Activated CD4-positive, alpha-beta memory T cell treated with anti-CD3 and anti-CD28 coated beads, Interleukin-2, amount 10 ng/mL, durations not matched to agents 7 days and 5 days (primary cell): ENCODE results near the gene EFNA1. TPM values are rescaled to one million over a fixed set of nuclear protein-coding genes. Genes with fewer than 3 reads are reported as not detected.

Experiments used
- CTCF ChIA-PET: fragments of 350-600 bp; sonication (Branson Sonifier 250); formaldehyde crosslinking; loops from one replicate; lab custom pipeline; 2021; ENCODE audit warnings: antibody characterized with exemption, inconsistent platforms; lab: Charles Lee
- POLR2A ChIA-PET: fragments of 350-600 bp; sonication (Branson Sonifier 250); formaldehyde crosslinking; loops from one replicate; lab custom pipeline; 2021; ENCODE audit warnings: antibody characterized with exemption; lab: Charles Lee
- DNase-seq: peaks from one replicate; pipeline ENCODE4 v3.0.0-alpha.2; 2020
- H3K27ac Mint-ChIP-seq: one replicate; pipeline ENCODE4 v1.8.0; 2021; ENCODE audit warnings: mild to moderate bottlenecking, mixed read lengths
- H3K27me3 Mint-ChIP-seq: one replicate; pipeline ENCODE4 v1.8.0; 2021; ENCODE audit warnings: mixed read lengths
- H3K36me3 Mint-ChIP-seq: one replicate; pipeline ENCODE4 v1.8.0; 2021; ENCODE audit warnings: low read depth, mixed read lengths
- H3K4me1 Mint-ChIP-seq: one replicate; pipeline ENCODE4 v1.8.0; 2021; ENCODE audit warnings: mixed read lengths
- H3K4me3 Mint-ChIP-seq: one replicate; pipeline ENCODE4 v1.8.0; 2021; ENCODE audit warnings: mild to moderate bottlenecking, mixed read lengths
- H3K9me3 Mint-ChIP-seq: one replicate; pipeline ENCODE4 v1.8.0; 2021; ENCODE audit warnings: mixed read lengths
- total RNA-seq, 2 experiments: library from RNA; stranded (reverse); gene quantifications; one replicate each; pipeline ENCODE4 v1.2.3, GENCODE V29; 2021

The EFNA1 gene
- total RNA-seq, 2 experiments from 2014 or later = not detected

DNA sequence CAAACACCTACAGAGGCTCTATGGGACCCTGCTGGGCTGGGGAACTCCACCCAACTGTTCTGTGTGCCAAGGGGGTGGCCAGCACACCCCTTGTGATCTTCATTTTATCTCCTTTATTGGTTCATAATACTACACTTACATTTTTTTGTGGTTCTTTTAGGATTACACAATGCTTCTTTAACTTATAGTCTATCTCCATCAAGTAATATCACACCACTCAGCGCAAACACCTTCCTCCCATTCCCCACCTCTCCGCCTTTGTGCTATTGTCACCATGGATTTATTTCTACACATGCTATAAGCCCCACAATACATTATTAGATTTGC, 33.1 kb upstream of the EFNA1 start:
- no peak overlapping the region for H3K27ac Mint-ChIP-seq

DNA sequence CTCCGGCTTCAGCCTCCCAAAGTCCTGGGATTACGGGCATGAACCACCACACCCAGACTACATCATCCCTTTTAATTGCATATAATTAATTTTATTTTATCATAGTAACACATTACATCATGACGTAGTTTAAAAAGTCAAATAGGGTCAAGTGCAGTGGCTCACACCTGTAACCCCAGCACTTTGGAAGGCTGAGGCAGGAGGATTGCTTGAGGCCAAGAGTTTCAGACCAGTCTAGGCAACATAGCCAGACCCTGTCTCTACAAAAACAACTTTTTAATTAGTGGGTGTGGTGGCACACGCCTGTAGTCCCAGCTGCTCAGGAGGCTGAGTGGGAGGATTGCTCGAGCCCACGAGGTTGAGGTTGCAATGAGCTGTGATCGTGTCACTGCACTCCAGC, 28.3 kb upstream of the EFNA1 start:
- ChIA-PET POLR2A (no interaction called here), CTCF (interaction anchor here (2.9 to 5.1 kb wide), 3 partner anchors 9 to 73 kb away, joined by 12 to 25 read pairs (median 17); partner anchors contain the start of gene KRTCAP2)
- H3K27ac Mint-ChIP-seq = no peak overlapping the region
- H3K9me3 Mint-ChIP-seq = no peaks in the 10 kb centered on the region
- DNase-seq = no peak
- H3K4me1 Mint-ChIP-seq = no peaks in the 10 kb centered on the region
- H3K27me3 Mint-ChIP-seq = peaks cover 27% of the 10 kb centered on the region
- no peak overlapping the region for H3K4me3 Mint-ChIP-seq
- H3K36me3 Mint-ChIP-seq = no peaks in the 10 kb centered on the region

More for the DNA sequence above, 33.1 kb upstream of the EFNA1 start:
- Mint-ChIP-seq H3K36me3 (no peaks in the 10 kb centered on the region), H3K27me3 (peaks cover 30% of the 10 kb centered on the region), H3K4me3 (no peak overlapping the region), H3K4me1 (peaks cover 5% of the 10 kb centered on the region), H3K9me3 (no peaks in the 10 kb centered on the region)
- ChIA-PET CTCF (interaction anchor here (0.9 to 5.1 kb wide), 4 partner anchors 10 to 78 kb away, joined by 3 to 25 read pairs (median 8); partner anchors contain the start of gene KRTCAP2), POLR2A (interaction anchor here (1.0 kb wide), 1 partner anchor 78 kb away, joined by 3 read pairs; the partner anchor contains the start of gene KRTCAP2)
- DNase-seq = no peak

DNA sequence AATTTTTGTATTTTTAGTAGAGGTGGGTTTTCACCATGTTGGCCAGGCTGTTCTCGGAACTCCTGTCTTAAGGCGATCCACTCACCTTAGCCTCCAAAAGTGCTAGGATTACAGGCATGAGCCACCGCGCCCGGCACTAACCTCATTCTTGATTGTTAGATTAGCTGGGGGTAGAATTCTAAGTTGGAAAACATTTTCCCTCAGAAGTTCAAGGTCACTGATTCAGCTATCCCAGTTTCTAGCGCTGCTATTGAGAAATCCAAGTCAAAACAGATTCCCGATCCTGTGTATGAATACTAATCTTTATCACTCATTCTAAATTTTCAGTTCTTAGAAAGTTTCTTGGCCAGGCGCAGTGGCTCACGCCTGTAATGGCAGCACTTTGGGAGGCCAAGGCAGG, 24.4 kb upstream of the EFNA1 start:
- Mint-ChIP-seq H3K4me3 (no peak overlapping the region), H3K27me3 (peaks cover 19% of the 10 kb centered on the region), H3K4me1 (no peaks in the 10 kb centered on the region), H3K27ac (no peak overlapping the region), H3K36me3 (no peaks in the 10 kb centered on the region), H3K9me3 (no peaks in the 10 kb centered on the region)
- DNase-seq = no peak
- CTCF ChIA-PET = no interaction called here
- POLR2A ChIA-PET = no interaction called here

DNA sequence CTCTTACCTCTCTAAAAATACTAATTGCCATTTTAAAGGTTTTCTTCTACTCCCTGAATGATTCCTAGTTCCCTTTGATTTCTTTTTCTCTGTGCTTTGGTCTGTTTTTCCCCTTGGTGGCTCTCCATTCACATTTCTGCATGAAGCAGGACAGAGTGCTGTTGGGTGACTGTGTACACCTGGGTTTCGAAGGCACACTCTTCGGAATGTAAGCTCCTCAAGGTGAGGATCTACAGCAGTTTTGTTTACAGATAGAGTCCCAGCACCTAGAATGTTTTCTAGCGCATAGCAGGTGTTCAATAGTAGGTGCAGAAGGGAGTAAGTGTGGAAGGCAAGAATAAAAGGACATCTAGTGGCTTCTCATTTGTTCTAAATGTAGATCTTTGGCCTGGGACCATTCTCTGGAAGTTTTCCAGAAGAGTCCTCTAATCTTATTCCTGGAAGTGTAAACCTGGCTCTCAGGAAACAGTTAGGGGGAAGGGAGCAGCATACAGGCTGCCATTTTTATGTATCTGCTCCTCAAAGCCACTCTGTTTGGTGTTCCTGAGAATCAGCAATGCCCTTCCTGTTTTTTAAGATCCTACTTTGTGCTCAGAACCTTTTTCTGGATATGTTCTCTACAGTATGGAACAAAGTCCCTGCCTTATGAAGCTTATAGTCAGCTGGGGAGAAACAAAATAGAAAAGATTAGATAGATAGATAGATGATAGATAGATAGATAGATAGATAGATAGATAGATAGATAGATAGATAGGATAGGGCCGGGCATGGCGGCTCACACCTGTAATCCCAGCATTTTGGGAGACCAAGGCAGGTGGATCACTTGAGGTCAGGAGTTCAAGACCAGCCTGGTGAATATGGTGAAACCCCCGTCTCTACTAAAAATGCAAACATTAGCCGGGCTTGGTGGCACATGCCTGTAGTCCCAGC, 22.8 kb upstream of the EFNA1 start:
- no peaks in the 10 kb centered on the region for H3K4me1 Mint-ChIP-seq
- POLR2A ChIA-PET = interaction anchor here (0.6 kb wide), 1 partner anchor 606 kb away, joined by 3 read pairs; no protein-coding TSS in a partner anchor
- H3K9me3 Mint-ChIP-seq = no peaks in the 10 kb centered on the region
- peaks cover 20% of the 10 kb centered on the region for H3K27me3 Mint-ChIP-seq
- H3K36me3 Mint-ChIP-seq = no peaks in the 10 kb centered on the region
- no peak for DNase-seq
- CTCF ChIA-PET = interaction anchor here (2.9 kb wide), 1 partner anchor 13 kb away, joined by 9 read pairs; no protein-coding TSS in a partner anchor
- H3K4me3 Mint-ChIP-seq = no peak overlapping the region
- H3K27ac Mint-ChIP-seq = no peak overlapping the region

DNA sequence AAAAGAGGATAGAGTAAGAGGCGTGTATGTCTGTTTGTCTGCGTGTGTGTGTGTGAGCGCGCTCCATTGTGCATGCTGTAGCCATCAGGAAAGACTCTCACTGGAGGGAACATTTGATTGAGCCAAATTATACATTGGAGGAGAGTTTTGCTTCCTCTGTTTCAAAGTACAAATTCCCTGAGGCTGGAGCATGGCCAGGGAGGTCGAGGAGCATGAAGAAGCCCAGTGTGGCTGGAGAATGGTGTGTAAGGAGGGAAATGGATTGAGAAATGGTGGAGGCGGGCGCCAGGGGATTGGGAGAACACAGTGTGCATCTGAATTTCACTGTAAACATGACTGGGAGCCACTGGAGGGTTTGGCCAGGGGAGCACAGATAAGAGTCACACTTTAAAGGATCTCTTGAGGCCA, 22.1 kb upstream of the EFNA1 start:
- POLR2A ChIA-PET = no interaction called here

DNA sequence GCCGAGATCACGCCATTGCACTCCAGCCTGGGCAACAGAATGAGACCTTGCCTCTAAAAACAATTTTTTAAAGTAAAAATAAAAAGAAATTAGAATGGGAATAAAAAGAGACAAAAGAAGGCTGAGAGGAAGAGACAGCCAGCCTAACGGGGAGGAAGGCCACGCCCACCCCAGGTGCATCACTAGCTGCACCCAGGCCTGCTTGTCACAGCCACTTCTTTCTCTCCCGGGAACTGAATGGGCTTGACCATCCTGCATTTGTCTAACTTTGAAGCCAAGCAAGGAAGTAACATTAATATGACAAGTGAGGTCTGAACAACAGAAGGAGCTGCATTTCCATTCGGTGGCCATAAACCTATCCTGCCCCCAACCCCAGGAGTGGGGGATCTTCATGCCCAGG, 20.8 kb upstream of the EFNA1 start:
- H3K27ac Mint-ChIP-seq = no peak overlapping the region
- H3K4me3 Mint-ChIP-seq = no peak overlapping the region
- no peak for DNase-seq
- H3K27me3 Mint-ChIP-seq = peaks cover 22% of the 10 kb centered on the region
- no peaks in the 10 kb centered on the region for H3K9me3 Mint-ChIP-seq
- CTCF ChIA-PET = interaction anchor here (0.8 to 2.9 kb wide), 3 partner anchors 15 to 66 kb away, joined by 3 to 9 read pairs (median 3); partner anchors contain the start of gene KRTCAP2
- H3K36me3 Mint-ChIP-seq = no peaks in the 10 kb centered on the region
- H3K4me1 Mint-ChIP-seq = no peaks in the 10 kb centered on the region
- POLR2A ChIA-PET = no interaction called here

More for the DNA sequence above, 22.1 kb upstream of the EFNA1 start:
- H3K27ac Mint-ChIP-seq = no peak overlapping the region
- DNase-seq = no peak
- no peaks in the 10 kb centered on the region for H3K4me1 Mint-ChIP-seq
- H3K27me3 Mint-ChIP-seq = peaks cover 22% of the 10 kb centered on the region
- no peaks in the 10 kb centered on the region for H3K9me3 Mint-ChIP-seq
- no peaks in the 10 kb centered on the region for H3K36me3 Mint-ChIP-seq
- CTCF ChIA-PET = interaction anchor here (2.9 kb wide), 1 partner anchor 14 kb away, joined by 9 read pairs; no protein-coding TSS in a partner anchor
- H3K4me3 Mint-ChIP-seq = no peak overlapping the region

DNA sequence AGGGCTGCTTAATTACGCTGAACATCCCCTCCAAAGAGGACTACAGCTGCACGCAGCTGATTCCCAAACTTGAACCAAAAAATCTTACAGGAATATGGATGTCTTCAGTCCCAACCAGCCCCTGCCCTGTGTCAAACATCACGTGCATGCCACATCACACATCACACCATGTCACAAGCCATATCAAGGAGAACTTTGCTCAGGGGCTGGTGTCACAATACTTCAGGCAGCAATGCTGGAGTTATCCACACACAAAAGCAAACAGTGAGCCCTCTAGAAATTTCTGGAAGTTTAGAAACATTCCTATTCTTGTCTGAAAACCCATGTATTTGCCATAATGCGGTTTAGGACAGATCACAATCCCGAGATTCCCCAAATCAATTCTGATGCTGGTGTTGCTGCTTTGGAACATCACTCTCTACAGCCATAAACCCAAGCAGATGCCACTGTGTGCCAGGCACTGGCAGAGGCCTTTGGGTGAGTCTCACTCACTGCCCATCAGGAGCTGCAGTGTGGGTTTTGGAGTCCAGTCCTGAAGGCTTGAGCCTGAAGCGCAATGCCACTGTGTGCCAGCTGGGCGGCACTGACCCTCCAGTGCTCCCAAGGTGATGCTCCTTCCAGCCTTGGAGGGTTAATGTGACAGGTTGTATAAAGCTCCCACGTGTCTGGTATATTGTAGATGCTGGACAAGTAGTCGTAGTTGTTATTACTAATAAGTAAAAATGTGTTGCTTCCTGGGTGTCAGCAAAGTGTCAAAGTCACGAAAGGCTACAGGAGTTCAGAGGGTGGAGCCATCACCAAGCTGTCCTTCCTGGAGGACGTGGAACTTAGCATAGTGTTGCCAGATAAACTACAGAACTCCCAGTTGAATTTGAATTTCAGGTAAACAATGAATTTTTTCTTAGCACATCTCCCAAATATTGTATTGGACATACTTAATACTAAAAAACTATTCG, 20.1 kb upstream of the EFNA1 start:
- POLR2A ChIA-PET = no interaction called here
- CTCF ChIA-PET = interaction anchor here (0.8 to 2.9 kb wide), 4 partner anchors 16 to 65 kb away, joined by 3 to 9 read pairs (median 3); partner anchors contain the start of gene KRTCAP2
- Mint-ChIP-seq H3K4me3 (no peak overlapping the region), H3K9me3 (no peaks in the 10 kb centered on the region), H3K4me1 (no peaks in the 10 kb centered on the region), H3K27ac (no peak overlapping the region), H3K36me3 (no peaks in the 10 kb centered on the region), H3K27me3 (peaks cover 22% of the 10 kb centered on the region)
- DNase-seq = no peak

DNA sequence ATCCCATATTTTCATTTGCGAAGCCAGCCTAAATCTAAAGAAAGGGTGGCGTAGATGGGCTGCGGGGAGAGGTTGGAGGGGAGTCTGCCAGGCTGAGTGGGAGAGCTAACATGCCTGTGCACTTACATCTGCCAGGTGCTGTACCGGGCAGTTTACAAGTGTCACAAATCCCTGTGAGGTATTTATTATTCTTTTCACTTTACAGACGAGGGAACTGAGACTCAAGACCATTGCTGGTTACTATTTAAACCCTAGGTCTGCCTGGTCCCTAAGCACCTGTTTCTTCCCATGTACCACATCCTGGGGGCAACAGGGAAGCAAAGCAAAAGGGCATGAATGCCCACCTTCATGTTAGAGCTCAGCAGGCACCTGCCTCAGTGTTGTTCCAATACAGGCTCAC, 19.4 kb upstream of the EFNA1 start:
- Mint-ChIP-seq H3K36me3 (no peaks in the 10 kb centered on the region), H3K9me3 (no peaks in the 10 kb centered on the region), H3K4me1 (no peaks in the 10 kb centered on the region), H3K27ac (no peak overlapping the region), H3K4me3 (no peak overlapping the region), H3K27me3 (peaks cover 22% of the 10 kb centered on the region)
- POLR2A ChIA-PET = no interaction called here
- CTCF ChIA-PET = interaction anchor here (1.1 kb wide), 1 partner anchor 16 kb away, joined by 3 read pairs; no protein-coding TSS in a partner anchor
- DNase-seq = no peak

DNA sequence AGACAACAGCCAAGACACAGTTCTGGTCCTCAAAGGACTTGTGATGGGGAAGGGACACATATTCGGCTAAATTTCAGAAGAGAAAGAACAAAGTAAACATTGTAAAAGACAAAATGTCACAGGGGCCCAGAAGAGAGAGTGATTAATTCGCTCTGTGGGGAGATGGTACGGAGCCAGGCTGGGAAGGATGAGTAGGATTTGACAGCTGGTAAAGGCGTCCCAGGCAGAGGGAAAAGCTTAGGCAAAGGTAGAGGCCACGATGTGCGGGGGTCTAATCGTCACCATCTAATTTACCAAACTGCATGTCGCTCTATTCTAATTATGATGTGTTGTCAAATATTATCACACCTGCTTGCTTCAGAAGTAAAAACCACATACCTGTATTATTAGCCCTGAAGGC, 17.3 kb upstream of the EFNA1 start:
- no peaks in the 10 kb centered on the region for H3K4me1 Mint-ChIP-seq

DNA sequence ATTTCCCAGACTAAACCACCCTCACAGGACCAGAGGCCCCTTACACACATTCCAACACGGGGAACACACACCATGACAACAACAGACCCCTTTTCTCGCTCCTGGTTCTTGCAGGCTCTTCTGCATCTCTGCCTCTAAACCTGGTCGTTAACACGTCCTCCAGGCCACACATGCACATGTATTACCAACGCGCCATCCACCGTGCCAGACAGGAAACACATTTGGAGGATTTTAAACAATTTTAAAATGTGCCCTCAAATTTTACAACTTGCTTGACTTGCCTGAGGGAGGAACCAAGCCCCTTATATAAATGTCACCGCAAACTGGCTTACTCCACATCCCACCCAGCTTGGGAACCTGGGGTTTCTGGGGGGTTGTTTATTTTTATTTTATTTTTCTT, 16.9 kb upstream of the EFNA1 start:
- Mint-ChIP-seq H3K4me3 (no peak overlapping the region), H3K4me1 (no peaks in the 10 kb centered on the region), H3K27me3 (peaks cover 18% of the 10 kb centered on the region), H3K36me3 (no peaks in the 10 kb centered on the region), H3K27ac (no peak overlapping the region), H3K9me3 (no peaks in the 10 kb centered on the region)
- DNase-seq = no peak
- POLR2A ChIA-PET = no interaction called here
- CTCF ChIA-PET = no interaction called here

More for the DNA sequence above, 17.3 kb upstream of the EFNA1 start:
- no peak overlapping the region for H3K27ac Mint-ChIP-seq
- H3K9me3 Mint-ChIP-seq = no peaks in the 10 kb centered on the region
- ChIA-PET POLR2A (no interaction called here), CTCF (no interaction called here)
- no peak for DNase-seq
- peaks cover 19% of the 10 kb centered on the region for H3K27me3 Mint-ChIP-seq
- no peak overlapping the region for H3K4me3 Mint-ChIP-seq
- H3K36me3 Mint-ChIP-seq = no peaks in the 10 kb centered on the region

DNA sequence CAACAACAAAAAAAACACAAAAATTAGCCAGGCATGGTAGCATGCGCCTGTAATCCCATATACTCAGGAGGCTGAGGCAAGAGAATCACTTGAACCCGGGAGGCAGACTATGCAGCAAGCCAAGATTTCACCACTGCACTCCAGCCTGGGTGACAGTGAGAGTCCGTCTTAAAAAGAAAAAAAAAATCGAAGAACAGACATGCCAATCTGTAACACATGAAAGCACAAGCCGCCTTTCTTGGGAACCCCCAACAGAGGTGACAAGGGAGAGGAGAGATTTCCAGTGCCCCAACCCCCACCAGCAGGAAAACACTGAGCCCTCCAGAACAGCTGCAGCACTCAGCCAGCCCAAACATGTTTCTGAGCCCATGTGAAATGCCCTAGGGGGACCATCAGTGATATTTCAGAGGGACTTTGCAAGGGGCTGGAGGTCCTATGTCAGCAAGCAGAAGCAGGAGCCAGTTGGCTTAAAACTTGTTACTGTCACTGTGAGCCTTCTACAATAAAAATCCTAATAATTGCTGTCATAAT, 14.2 kb upstream of the EFNA1 start:
- Mint-ChIP-seq H3K36me3 (no peaks in the 10 kb centered on the region), H3K4me1 (peaks cover 2% of the 10 kb centered on the region), H3K9me3 (no peaks in the 10 kb centered on the region), H3K4me3 (no peak overlapping the region), H3K27ac (no peak overlapping the region), H3K27me3 (peaks cover 23% of the 10 kb centered on the region)
- DNase-seq = no peak
- POLR2A ChIA-PET = no interaction called here
- CTCF ChIA-PET = no interaction called here

DNA sequence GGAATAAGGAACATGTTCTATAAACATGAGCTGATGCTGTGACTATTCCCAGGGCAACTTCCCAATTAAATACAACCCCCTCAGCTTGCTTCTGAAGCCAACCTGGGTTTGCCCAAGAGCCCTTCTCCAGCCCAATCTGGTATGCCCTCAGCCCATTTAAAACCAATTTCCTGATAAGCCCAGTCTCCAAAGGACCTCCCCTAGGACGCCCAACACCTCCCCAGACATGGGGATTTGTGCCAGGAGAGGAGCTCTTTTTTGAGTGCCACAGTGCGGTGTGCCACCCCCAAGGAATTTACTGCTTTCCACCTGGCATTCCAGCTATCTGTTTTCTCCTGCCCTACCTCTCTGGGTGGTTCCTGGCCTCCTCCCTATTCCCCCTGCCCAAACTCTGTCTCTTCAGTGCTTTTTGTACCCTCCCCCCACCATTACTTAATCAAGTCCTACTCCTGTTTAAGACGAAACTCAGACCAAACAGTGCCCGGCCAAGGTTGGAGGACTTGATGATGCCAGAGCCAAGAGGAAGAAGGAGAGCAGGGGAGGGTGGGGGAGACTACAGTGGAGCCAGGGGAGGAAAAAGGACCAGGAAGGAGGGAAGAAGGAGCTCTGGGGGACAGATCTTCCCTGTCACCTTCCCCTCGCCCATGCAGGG, 11.4 kb upstream of the EFNA1 start:
- POLR2A ChIA-PET = interaction anchor here (1.6 kb wide), 1 partner anchor 12 kb away, joined by 5 read pairs; no protein-coding TSS in a partner anchor
- CTCF ChIA-PET = interaction anchor here (0.8 to 1.6 kb wide), 4 partner anchors 20 to 51 kb away, joined by 3 to 5 read pairs (median 4); no protein-coding TSS in a partner anchor
- H3K36me3 Mint-ChIP-seq = no peaks in the 10 kb centered on the region

More for the DNA sequence above, 11.4 kb upstream of the EFNA1 start:
- Mint-ChIP-seq H3K4me1 (peaks cover 2% of the 10 kb centered on the region), H3K27me3 (peaks cover 30% of the 10 kb centered on the region), H3K27ac (no peak overlapping the region), H3K4me3 (no peak overlapping the region), H3K9me3 (no peaks in the 10 kb centered on the region)
- DNase-seq = no peak
